Astrocyte (in vitro differentiated cells and primary cell): ENCODE data around the gene MYO5B. TPM values are rescaled to one million over a fixed set of nuclear protein-coding genes. Genes with fewer than 3 reads are reported as not detected.

Experiments used
- DNase-seq: peaks from one replicate; pipeline ENCODE4 v3.0.0-alpha.2; 2010; ENCODE audit warnings: low read depth
- FAIRE-seq: peaks from 2 replicates; lab custom pipeline; 2011; peaks lifted over from hg19 to GRCh38; lab: Jason Lieb, UNC
- H2AFZ ChIP-seq: 2 replicates; pipeline ENCODE4 v1.6.0; 2012; ENCODE audit warnings: low read depth, low read length, inconsistent platforms
- H3K27ac ChIP-seq: 2 replicates; pipeline ENCODE4 v1.5.1; 2011; ENCODE audit warnings: low read depth, low read length, inconsistent platforms
- H3K27me3 ChIP-seq: 2 replicates; pipeline ENCODE4 v1.6.0; 2011; ENCODE audit warnings: low read length, inconsistent platforms; ENCODE audit not compliant: insufficient read depth
- H3K36me3 ChIP-seq: 2 replicates; pipeline ENCODE4 v1.5.1; 2011; ENCODE audit warnings: low read length, inconsistent platforms; ENCODE audit not compliant: insufficient read depth
- H3K4me1 ChIP-seq: 2 replicates; pipeline ENCODE4 v1.5.1; 2011; ENCODE audit warnings: low read length, inconsistent platforms; ENCODE audit not compliant: insufficient read depth
- H3K4me2 ChIP-seq: 2 replicates; pipeline ENCODE4 v1.6.0; 2012; ENCODE audit warnings: low read length, inconsistent platforms
- H3K4me3 ChIP-seq: 2 replicates; pipeline ENCODE4 v1.5.1; 2011; ENCODE audit warnings: low read depth, mild to moderate bottlenecking, low read length, inconsistent platforms; ENCODE audit not compliant: insufficient read depth
- H3K79me2 ChIP-seq: 2 replicates; pipeline ENCODE4 v1.6.0; 2012; ENCODE audit warnings: mild to moderate bottlenecking, low read length, inconsistent platforms; ENCODE audit not compliant: insufficient read depth
- H3K9ac ChIP-seq: 2 replicates; pipeline ENCODE4 v1.6.0; 2012; ENCODE audit warnings: mild to moderate bottlenecking, low read length, inconsistent platforms
- H3K9me3 ChIP-seq: 2 replicates; pipeline ENCODE4 v1.5.1; 2012; ENCODE audit warnings: low read depth, mild to moderate bottlenecking, low read length, inconsistent platforms; ENCODE audit not compliant: insufficient read depth
- H4K20me1 ChIP-seq: 2 replicates; pipeline ENCODE4 v1.6.0; 2012; ENCODE audit warnings: low read length, inconsistent platforms; ENCODE audit not compliant: insufficient read depth
- H3K27ac Mint-ChIP-seq: one replicate; pipeline ENCODE4 v1.8.0; 2021; ENCODE audit warnings: mild to moderate bottlenecking, mixed read lengths; ENCODE audit not compliant: unreplicated experiment
- H3K27me3 Mint-ChIP-seq: one replicate; pipeline ENCODE4 v1.8.0; 2021; ENCODE audit warnings: low read depth, mixed read lengths; ENCODE audit not compliant: unreplicated experiment
- H3K36me3 Mint-ChIP-seq: one replicate; pipeline ENCODE4 v1.8.0; 2021; ENCODE audit warnings: low read depth, mixed read lengths; ENCODE audit not compliant: unreplicated experiment
- H3K4me1 Mint-ChIP-seq: one replicate; pipeline ENCODE4 v1.8.0; 2021; ENCODE audit warnings: low read depth, mixed read lengths; ENCODE audit not compliant: unreplicated experiment
- H3K4me3 Mint-ChIP-seq: one replicate; pipeline ENCODE4 v1.8.0; 2021; ENCODE audit warnings: mild to moderate bottlenecking, moderate library complexity, mixed read lengths; ENCODE audit not compliant: unreplicated experiment
- H3K9me3 Mint-ChIP-seq: one replicate; pipeline ENCODE4 v1.8.0; 2021; ENCODE audit warnings: mild to moderate bottlenecking, mixed read lengths; ENCODE audit not compliant: unreplicated experiment
- EZH2 ChIP-seq: IDR thresholded peaks from 2 replicates; pipeline ENCODE4 v1.6.1; 2012; ENCODE audit warnings: mild to moderate bottlenecking, low read length, inconsistent platforms; ENCODE audit not compliant: insufficient read depth
- total RNA-seq: library from RNA; stranded (reverse); gene quantifications from 2 replicates; pipeline ENCODE4 v1.2.1, GENCODE V29; 2021
- TF ChIP-seq, protein P1 (sequence below): IDR thresholded peaks from 2 replicates; pipeline ENCODE4 v1.5.1; 2011; ENCODE audit warnings: low read depth, mild to moderate bottlenecking, inconsistent platforms, low read length, moderate library complexity; ENCODE audit not compliant: insufficient read depth

The MYO5B gene
- total RNA-seq, 1 donor from 2014 or later = 8.3 TPM

DNA sequence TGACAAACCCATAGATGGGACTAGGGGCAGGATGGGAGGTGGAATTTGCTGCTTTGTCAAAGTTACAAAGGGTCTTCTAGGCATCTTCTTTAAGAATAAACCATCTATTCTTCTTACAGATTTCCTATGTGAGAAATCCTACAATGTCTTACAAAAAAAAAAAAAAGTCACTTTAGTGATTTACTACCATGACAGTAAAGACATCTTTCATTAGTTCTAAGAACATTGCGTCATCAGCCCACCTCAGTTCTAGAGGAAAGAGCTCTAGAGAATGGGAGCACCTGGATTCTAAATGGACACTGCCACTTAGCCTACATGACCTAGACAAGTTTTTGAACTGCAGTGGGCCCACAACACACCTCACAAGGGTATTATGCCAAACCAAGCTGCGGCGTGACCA lies 172.0 kb downstream of the MYO5B start:
- Mint-ChIP-seq H3K9me3 (no peaks in the 10 kb centered on the region), H3K4me1 (no peaks in the 10 kb centered on the region), H3K4me3 (no peak overlapping the region), H3K36me3 (peaks cover 5% of the 10 kb centered on the region), H3K27me3 (peaks cover 3% of the 10 kb centered on the region), H3K27ac (no peak overlapping the region)
- no peaks in the 10 kb centered on the region for H3K9me3 ChIP-seq
- no peaks in the 10 kb centered on the region for H3K36me3 ChIP-seq
- no peak overlapping the region for H3K4me2 ChIP-seq
- no peak overlapping the region for H3K9ac ChIP-seq
- no peak for TF ChIP-seq EZH2
- TF ChIP-seq, protein P1, sequence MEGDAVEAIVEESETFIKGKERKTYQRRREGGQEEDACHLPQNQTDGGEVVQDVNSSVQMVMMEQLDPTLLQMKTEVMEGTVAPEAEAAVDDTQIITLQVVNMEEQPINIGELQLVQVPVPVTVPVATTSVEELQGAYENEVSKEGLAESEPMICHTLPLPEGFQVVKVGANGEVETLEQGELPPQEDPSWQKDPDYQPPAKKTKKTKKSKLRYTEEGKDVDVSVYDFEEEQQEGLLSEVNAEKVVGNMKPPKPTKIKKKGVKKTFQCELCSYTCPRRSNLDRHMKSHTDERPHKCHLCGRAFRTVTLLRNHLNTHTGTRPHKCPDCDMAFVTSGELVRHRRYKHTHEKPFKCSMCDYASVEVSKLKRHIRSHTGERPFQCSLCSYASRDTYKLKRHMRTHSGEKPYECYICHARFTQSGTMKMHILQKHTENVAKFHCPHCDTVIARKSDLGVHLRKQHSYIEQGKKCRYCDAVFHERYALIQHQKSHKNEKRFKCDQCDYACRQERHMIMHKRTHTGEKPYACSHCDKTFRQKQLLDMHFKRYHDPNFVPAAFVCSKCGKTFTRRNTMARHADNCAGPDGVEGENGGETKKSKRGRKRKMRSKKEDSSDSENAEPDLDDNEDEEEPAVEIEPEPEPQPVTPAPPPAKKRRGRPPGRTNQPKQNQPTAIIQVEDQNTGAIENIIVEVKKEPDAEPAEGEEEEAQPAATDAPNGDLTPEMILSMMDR = no peak
- no peak overlapping the region for H3K4me3 ChIP-seq
- H3K27ac ChIP-seq = no peak overlapping the region
- no peak for FAIRE-seq
- H3K79me2 ChIP-seq = no peaks in the 10 kb centered on the region
- DNase-seq = no peak
- H3K4me1 ChIP-seq = no peaks in the 10 kb centered on the region
- no peaks in the 10 kb centered on the region for H4K20me1 ChIP-seq
- H2AFZ ChIP-seq = no peak overlapping the region
- peaks cover 3% of the 10 kb centered on the region for H3K27me3 ChIP-seq

DNA sequence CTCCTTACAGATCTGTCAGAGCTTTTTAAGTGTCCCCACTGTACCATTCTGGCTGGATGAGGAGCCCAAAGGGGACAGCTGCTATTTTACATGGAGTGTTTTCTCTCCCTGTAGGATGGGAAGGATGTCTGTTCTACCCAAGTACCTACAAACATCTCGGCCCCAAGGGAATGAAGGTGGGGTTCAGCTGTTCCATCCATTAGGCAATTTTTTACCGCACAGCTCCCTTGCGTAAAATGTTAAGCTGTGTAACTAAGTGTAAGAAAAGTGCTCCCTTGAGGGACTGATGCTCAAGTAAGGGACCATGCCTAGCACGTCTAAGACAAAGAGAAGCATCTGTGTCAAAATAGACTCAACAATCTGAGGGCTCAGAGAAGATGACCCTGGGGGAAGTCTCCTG lies 180.3 kb downstream of the MYO5B start:
- no peaks in the 10 kb centered on the region for H3K9me3 Mint-ChIP-seq
- H3K4me1 Mint-ChIP-seq = peaks cover 22% of the 10 kb centered on the region
- no peaks in the 10 kb centered on the region for H3K36me3 Mint-ChIP-seq
- Histone ChIP-seq H3K4me3 (no peak overlapping the region), H3K9me3 (no peaks in the 10 kb centered on the region), H3K9ac (no peak overlapping the region), H3K79me2 (no peaks in the 10 kb centered on the region), H3K27me3 (no peaks in the 10 kb centered on the region), H3K36me3 (no peaks in the 10 kb centered on the region), H3K4me1 (peaks cover 9% of the 10 kb centered on the region), H3K27ac (no peak overlapping the region), H4K20me1 (no peaks in the 10 kb centered on the region), H2AFZ (no peak overlapping the region), H3K4me2 (no peak overlapping the region)
- H3K27me3 Mint-ChIP-seq = no peaks in the 10 kb centered on the region
- H3K27ac Mint-ChIP-seq = no peak overlapping the region
- H3K4me3 Mint-ChIP-seq = no peak overlapping the region
- no peak for TF ChIP-seq EZH2
- TF ChIP-seq, protein P1 = no peak
- no peak for FAIRE-seq
- DNase-seq = no peak

DNA sequence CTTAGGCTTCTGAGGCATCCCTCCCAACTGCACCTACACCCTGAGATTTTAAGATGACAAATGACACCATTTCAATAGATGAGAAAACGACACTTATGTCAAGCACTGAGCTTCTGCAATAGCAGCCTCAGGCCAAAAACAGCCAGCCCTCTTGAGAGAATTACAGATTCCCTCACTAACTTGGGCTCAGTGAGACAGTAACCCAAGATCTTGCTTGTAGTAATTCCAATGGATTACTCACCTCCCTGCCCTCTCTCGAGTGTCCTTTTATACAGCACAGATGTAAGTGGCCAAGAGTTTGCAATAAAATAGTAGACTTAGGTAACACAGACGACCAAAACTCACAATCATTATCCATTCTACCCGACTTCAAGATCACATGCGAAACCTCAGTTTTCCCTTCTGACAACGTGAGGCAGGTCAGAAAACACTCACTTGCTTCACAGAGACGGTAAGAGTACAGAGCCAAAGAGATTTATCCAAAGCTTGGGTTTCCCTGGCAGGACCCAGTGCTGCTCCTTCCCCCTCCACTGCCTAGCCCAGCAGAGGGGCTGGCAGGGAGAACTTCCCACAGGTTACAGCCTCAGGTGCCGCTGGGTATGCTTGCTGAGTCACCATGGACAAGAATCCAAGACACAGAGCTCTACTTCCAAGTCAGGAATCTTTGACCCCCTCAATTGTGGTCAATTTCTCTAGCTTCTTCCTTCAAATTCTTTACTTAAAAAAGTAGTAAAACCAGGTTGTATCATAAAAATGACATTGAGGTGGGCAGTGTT lies 181.4 kb downstream of the MYO5B start:
- no peaks in the 10 kb centered on the region for H3K27me3 ChIP-seq
- H3K79me2 ChIP-seq = no peaks in the 10 kb centered on the region
- no peak overlapping the region for H3K9ac ChIP-seq
- H3K4me3 ChIP-seq = no peak overlapping the region
- no peaks in the 10 kb centered on the region for H3K27me3 Mint-ChIP-seq
- H3K36me3 Mint-ChIP-seq = no peaks in the 10 kb centered on the region
- H3K9me3 Mint-ChIP-seq = no peaks in the 10 kb centered on the region
- H3K4me1 ChIP-seq = peaks cover 9% of the 10 kb centered on the region
- no peaks in the 10 kb centered on the region for H4K20me1 ChIP-seq
- H3K4me3 Mint-ChIP-seq = no peak overlapping the region
- no peak overlapping the region for H2AFZ ChIP-seq
- DNase-seq (peak; percentile 7), FAIRE-seq (no peak)
- no peak overlapping the region for H3K4me2 ChIP-seq
- no peak for TF ChIP-seq EZH2
- TF ChIP-seq, protein P1 = no peak
- H3K27ac ChIP-seq = no peak overlapping the region
- H3K4me1 Mint-ChIP-seq = peaks cover 22% of the 10 kb centered on the region
- H3K9me3 ChIP-seq = no peaks in the 10 kb centered on the region
- no peaks in the 10 kb centered on the region for H3K36me3 ChIP-seq
- no peak overlapping the region for H3K27ac Mint-ChIP-seq
